ENCODE measurements around the gene DHX32.
"Not testable (repeated sequence)": the region's sequence is repeated elsewhere in the genome, so short reads cannot be mapped to it uniquely, and the experiment has no call there.

The DHX32 gene

GRCh38 chr10:125881192-125881591, at the start of gene DHX32:
TSS of gene DHX32 (minus strand) at chr10:125881292. CDS start at chr10:125880824, 468 bp downstream.
- H3K9ac ChIP-seq = no peak within 1 kb of the TSS
- H3K4me3 ChIP-seq (IDR thresholded peaks at IDR 0.05; ENCODE audit: insufficient read depth, low read depth, low read length) = no peak within 1 kb of the TSS
- TF ChIP-seq CTCF (conservative IDR thresholded peaks at IDR 0.05; ENCODE audit: low read depth, low read length) = no peak
- no peaks in the 10 kb centered on the region for H3K36me3 ChIP-seq (ENCODE audit: insufficient read depth)
- no peaks in the 10 kb centered on the region for H3K27me3 ChIP-seq (ENCODE audit: insufficient read depth, low read depth)
- no peaks in the 10 kb centered on the region for H4K20me1 ChIP-seq (ENCODE audit: insufficient read depth)
- no peak within 1 kb of the TSS for H3K4me2 ChIP-seq
- no peaks in the 10 kb centered on the region for H3K4me1 ChIP-seq (ENCODE audit: low read depth, poor library complexity, severe bottlenecking)
- H3K27ac ChIP-seq = no peak within 1 kb of the TSS
- no peaks in the 10 kb centered on the region for H3K79me2 ChIP-seq (ENCODE audit: insufficient read depth, low read depth)
- H2AFZ ChIP-seq (ENCODE audit: low read depth) = no peak within 1 kb of the TSS

GRCh38 chr10:125929618-125930017, 48.5 kb upstream of the DHX32 start:
- no peak overlapping the region for H3K9ac ChIP-seq
- no peaks in the 10 kb centered on the region for H4K20me1 ChIP-seq (ENCODE audit: insufficient read depth)
- no peak for TF ChIP-seq CTCF (conservative IDR thresholded peaks at IDR 0.05; ENCODE audit: low read depth, low read length)
- H3K27ac ChIP-seq = no peak overlapping the region
- H3K4me2 ChIP-seq = no peak overlapping the region
- H3K4me3 ChIP-seq (IDR thresholded peaks at IDR 0.05; ENCODE audit: insufficient read depth, low read depth, low read length) = no peak overlapping the region
- H3K27me3 ChIP-seq (ENCODE audit: insufficient read depth, low read depth) = no peaks in the 10 kb centered on the region
- H3K36me3 ChIP-seq (ENCODE audit: insufficient read depth) = no peaks in the 10 kb centered on the region
- no peaks in the 10 kb centered on the region for H3K4me1 ChIP-seq (ENCODE audit: low read depth, poor library complexity, severe bottlenecking)
- H2AFZ ChIP-seq (ENCODE audit: low read depth) = no peak overlapping the region
- no peaks in the 10 kb centered on the region for H3K79me2 ChIP-seq (ENCODE audit: insufficient read depth, low read depth)

GRCh38 chr10:125928928-125929585, 48.0 kb upstream of the DHX32 start:
- H2AFZ ChIP-seq (ENCODE audit: low read depth) = no peak overlapping the region
- no peak overlapping the region for H3K4me2 ChIP-seq
- no peaks in the 10 kb centered on the region for H3K4me1 ChIP-seq (ENCODE audit: low read depth, poor library complexity, severe bottlenecking)
- no peak overlapping the region for H3K4me3 ChIP-seq (IDR thresholded peaks at IDR 0.05; ENCODE audit: insufficient read depth, low read depth, low read length)
- no peaks in the 10 kb centered on the region for H3K27me3 ChIP-seq (ENCODE audit: insufficient read depth, low read depth)
- H3K9ac ChIP-seq = no peak overlapping the region
- no peak overlapping the region for H3K27ac ChIP-seq
- no peak for TF ChIP-seq CTCF (conservative IDR thresholded peaks at IDR 0.05; ENCODE audit: low read depth, low read length)
- no peaks in the 10 kb centered on the region for H3K36me3 ChIP-seq (ENCODE audit: insufficient read depth)
- no peaks in the 10 kb centered on the region for H4K20me1 ChIP-seq (ENCODE audit: insufficient read depth)
- H3K79me2 ChIP-seq (ENCODE audit: insufficient read depth, low read depth) = no peaks in the 10 kb centered on the region

GRCh38 chr10:125927265-125927664, 46.2 kb upstream of the DHX32 start:
- not testable (repeated sequence) for H2AFZ ChIP-seq (ENCODE audit: low read depth); H3K4me3 ChIP-seq (IDR thresholded peaks at IDR 0.05; ENCODE audit: insufficient read depth, low read depth, low read length); H3K36me3 ChIP-seq (ENCODE audit: insufficient read depth); H3K79me2 ChIP-seq (ENCODE audit: insufficient read depth, low read depth); H3K27ac ChIP-seq; H3K9ac ChIP-seq; H3K4me2 ChIP-seq; H4K20me1 ChIP-seq (ENCODE audit: insufficient read depth); H3K27me3 ChIP-seq (ENCODE audit: insufficient read depth, low read depth); H3K4me1 ChIP-seq (ENCODE audit: low read depth, poor library complexity, severe bottlenecking)

GRCh38 chr10:125926247-125926646, 45.2 kb upstream of the DHX32 start:
- Histone ChIP-seq H3K4me1 (ENCODE audit: low read depth, poor library complexity, severe bottlenecking) (no peaks in the 10 kb centered on the region), H3K36me3 (ENCODE audit: insufficient read depth) (no peaks in the 10 kb centered on the region), H3K4me3 (IDR thresholded peaks at IDR 0.05; ENCODE audit: insufficient read depth, low read depth, low read length) (no peak overlapping the region), H3K27ac (no peak overlapping the region), H3K79me2 (ENCODE audit: insufficient read depth, low read depth) (no peaks in the 10 kb centered on the region), H3K4me2 (no peak overlapping the region), H2AFZ (ENCODE audit: low read depth) (no peak overlapping the region), H3K9ac (no peak overlapping the region), H3K27me3 (ENCODE audit: insufficient read depth, low read depth) (no peaks in the 10 kb centered on the region), H4K20me1 (ENCODE audit: insufficient read depth) (no peaks in the 10 kb centered on the region)
- TF ChIP-seq CTCF (conservative IDR thresholded peaks at IDR 0.05; ENCODE audit: low read depth, low read length) = no peak
